Mesenchymal stem cell (in vitro differentiated cells and primary cell): ENCODE data around the gene SLC24A3.

Experiments
- DNase-seq: peaks from one replicate; pipeline ENCODE4 v3.0.0-alpha.2; 2013
- H2AFZ ChIP-seq: one replicate; pipeline ENCODE4 v1.6.1; 2013; ENCODE audit warnings: low read depth, mild to moderate bottlenecking, control low read depth, inconsistent platforms, low read length, moderate library complexity
- H2AK5ac ChIP-seq: 2 replicates; pipeline ENCODE4 v1.6.1; 2013; ENCODE audit warnings: low read length, moderate library complexity, mild to moderate bottlenecking, inconsistent platforms; ENCODE audit not compliant: severe bottlenecking
- H2BK120ac ChIP-seq: one replicate; pipeline ENCODE4 v1.6.1; 2013; ENCODE audit warnings: low read depth, mild to moderate bottlenecking, inconsistent platforms, low read length, moderate library complexity
- H2BK12ac ChIP-seq, 2 experiments: one replicate each; pipeline ENCODE4 v1.6.1; 2013; ENCODE audit warnings: inconsistent platforms in 2 of 2, low read length in 2 of 2, mild to moderate bottlenecking in 2 of 2, moderate library complexity in 2 of 2, control low read depth in 1 of 2
- H2BK15ac ChIP-seq: one replicate; pipeline ENCODE4 v1.6.1; 2013; ENCODE audit warnings: mild to moderate bottlenecking, low read depth, inconsistent platforms; ENCODE audit not compliant: poor library complexity, severe bottlenecking
- H2BK5ac ChIP-seq: 2 replicates; pipeline ENCODE4 v1.6.1; 2013; ENCODE audit warnings: low read depth, mild to moderate bottlenecking, low read length, control low read depth, inconsistent platforms; ENCODE audit not compliant: poor library complexity, severe bottlenecking
- H3K14ac ChIP-seq, 2 experiments: one replicate each; pipeline ENCODE4 v1.6.1; 2013; ENCODE audit warnings: inconsistent platforms in 2 of 2, low read length in 2 of 2, control low read depth in 1 of 2, mild to moderate bottlenecking in 1 of 2, moderate library complexity in 1 of 2
- H3K18ac ChIP-seq, 2 experiments: one replicate each; pipeline ENCODE4 v1.6.1; 2013; ENCODE audit warnings: inconsistent platforms in 2 of 2, low read length in 2 of 2, control low read depth in 1 of 2, low read depth in 1 of 2, mild to moderate bottlenecking in 1 of 2
- H3K23ac ChIP-seq, 2 experiments: one replicate each; pipeline ENCODE4 v1.6.1; 2013; ENCODE audit warnings: inconsistent platforms in 2 of 2, low read length in 2 of 2, mild to moderate bottlenecking in 2 of 2, moderate library complexity in 2 of 2, control low read depth in 1 of 2
- H3K27ac ChIP-seq: 2 replicates; pipeline ENCODE4 v1.5.1; 2013; ENCODE audit warnings: mild to moderate bottlenecking, moderate library complexity, low read length, control low read depth, inconsistent platforms; ENCODE audit not compliant: poor library complexity, severe bottlenecking
- H3K27me3 ChIP-seq, 2 experiments: 2 replicates each; pipeline versions ENCODE4 v1.6.1 to v1.7.0; 2013; ENCODE audit warnings: low read length in 2 of 2, mild to moderate bottlenecking in 2 of 2, moderate library complexity in 2 of 2, control low read depth in 1 of 2, inconsistent platforms in 1 of 2; ENCODE audit not compliant: control insufficient read depth in 1 of 2, insufficient read depth in 1 of 2
- H3K36me3 ChIP-seq, 2 experiments: 2 replicates each; pipeline versions ENCODE4 v1.6.1 to v1.7.0; 2013; ENCODE audit warnings: low read length in 2 of 2, control low read depth in 1 of 2, inconsistent platforms in 1 of 2, low read depth in 1 of 2, mild to moderate bottlenecking in 1 of 2; ENCODE audit not compliant: insufficient read depth in 2 of 2, control insufficient read depth in 1 of 2
- H3K4ac ChIP-seq, 2 experiments: one replicate each; pipeline ENCODE4 v1.6.1; 2013; ENCODE audit warnings: inconsistent platforms in 2 of 2, low read length in 2 of 2, mild to moderate bottlenecking in 2 of 2, moderate library complexity in 2 of 2, control low read depth in 1 of 2, low read depth in 1 of 2
- H3K4me1 ChIP-seq: 2 replicates; pipeline ENCODE4 v1.6.1; 2013; ENCODE audit warnings: low read depth, low read length, control low read depth; ENCODE audit not compliant: control insufficient read depth, insufficient read depth
- H3K4me2 ChIP-seq: 2 replicates; pipeline ENCODE4 v1.6.1; 2013; ENCODE audit warnings: low read length, mild to moderate bottlenecking, inconsistent platforms; ENCODE audit not compliant: poor library complexity, severe bottlenecking
- H3K4me3 ChIP-seq, 2 experiments: 2 replicates each; pipeline versions ENCODE4 v1.5.1 to v1.7.0; 2013; ENCODE audit warnings: low read length in 2 of 2, mild to moderate bottlenecking in 2 of 2, control low read depth in 1 of 2, low read depth in 1 of 2; ENCODE audit not compliant: insufficient read depth in 1 of 2
- H3K79me1 ChIP-seq: replicated peaks from 2 replicates; pipeline ENCODE4 v1.6.1; 2013; ENCODE audit warnings: mild to moderate bottlenecking, control low read depth, low read length, inconsistent platforms; ENCODE audit not compliant: poor library complexity, severe bottlenecking
- H3K9ac ChIP-seq: 2 replicates; pipeline ENCODE4 v1.7.0; 2013; ENCODE audit warnings: mild to moderate bottlenecking, low read length, moderate library complexity
- H3K9me3 ChIP-seq: 2 replicates; pipeline ENCODE4 v1.7.0; 2013; ENCODE audit warnings: mild to moderate bottlenecking, low read length; ENCODE audit not compliant: control insufficient read depth
- H4K8ac ChIP-seq: one replicate; pipeline ENCODE4 v1.6.1; 2013; ENCODE audit warnings: inconsistent platforms, mild to moderate bottlenecking, low read length, moderate library complexity
- H4K91ac ChIP-seq: one replicate; pipeline ENCODE4 v1.6.1; 2013; ENCODE audit warnings: mild to moderate bottlenecking, low read length, inconsistent platforms
- WGBS: methylation state at CpG from one replicate; pipeline ENCODE4 v1.1.7; 2013; ENCODE audit warnings: mixed read lengths; 5-methylcytosine and 5-hydroxymethylcytosine counted together

SLC24A3 gene

DNA sequence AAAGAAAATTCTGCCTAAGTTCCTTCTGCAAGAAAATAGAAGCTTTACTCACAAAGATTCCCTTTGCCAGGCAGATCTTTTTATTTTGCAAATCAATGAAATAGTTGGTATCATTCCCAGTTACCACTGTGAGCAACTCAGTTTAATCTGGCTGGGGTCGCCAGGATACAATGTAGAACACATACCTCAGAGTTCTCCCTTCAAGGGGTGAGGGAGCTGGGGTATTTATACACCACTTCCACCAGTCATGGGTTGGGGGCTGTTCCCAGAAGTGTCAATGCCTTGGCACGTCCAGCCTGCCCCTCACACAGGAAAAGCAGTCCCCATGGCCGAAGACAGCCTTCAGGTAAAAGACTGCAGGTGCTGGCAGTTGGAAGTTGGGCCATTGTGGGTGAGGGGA, 86.2 kb downstream of the SLC24A3 start:
- no peak overlapping the region for H3K27ac ChIP-seq
- H3K79me1 ChIP-seq = no peaks in the 10 kb centered on the region
- H3K4ac ChIP-seq = no peak overlapping the region
- no peak overlapping the region for H3K14ac ChIP-seq
- DNase-seq = no peak
- no peak overlapping the region for H2BK12ac ChIP-seq
- H2AFZ ChIP-seq = no peak overlapping the region
- peaks cover 10% of the 10 kb centered on the region for H3K9me3 ChIP-seq
- H3K36me3 ChIP-seq = no peaks in the 10 kb centered on the region
- no peaks in the 10 kb centered on the region for H3K4me1 ChIP-seq
- WGBS = 30% methylated on average over 2 of the region's 3 CpGs
- no peak overlapping the region for H2BK5ac ChIP-seq
- no peak overlapping the region for H3K18ac ChIP-seq
- no peak overlapping the region for H2AK5ac ChIP-seq
- H2BK15ac ChIP-seq = no peak overlapping the region
- H3K4me2 ChIP-seq = no peak overlapping the region
- H2BK120ac ChIP-seq = no peak overlapping the region
- H4K91ac ChIP-seq = no peak overlapping the region
- H3K4me3 ChIP-seq = no peak overlapping the region
- H3K27me3 ChIP-seq = peaks cover 0 to 3% of the 10 kb centered on the region in 2 experiments
- H3K23ac ChIP-seq = no peak overlapping the region
- H3K9ac ChIP-seq = no peak overlapping the region
- H4K8ac ChIP-seq = no peak overlapping the region

DNA sequence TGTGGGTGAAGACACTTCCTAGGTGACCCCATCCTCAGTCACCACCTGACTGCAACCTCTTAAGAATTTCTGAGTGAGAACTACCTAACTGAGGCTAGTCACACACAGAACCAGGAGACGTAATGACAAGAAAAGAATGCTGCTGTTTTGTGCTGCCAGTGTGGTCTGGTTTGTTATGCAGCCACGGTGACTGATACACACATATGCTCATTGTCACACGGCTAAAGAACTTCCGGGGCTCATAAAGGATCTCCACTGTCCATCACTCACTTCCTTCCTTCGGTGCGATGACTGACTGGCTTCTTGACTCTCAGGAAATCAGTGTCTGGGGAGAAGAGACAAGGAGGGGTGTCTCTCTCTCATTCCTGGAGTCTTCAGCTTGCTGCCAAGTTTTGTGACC, 88.0 kb downstream of the SLC24A3 start:
- H3K36me3 ChIP-seq = no peaks in the 10 kb centered on the region
- no peak overlapping the region for H3K23ac ChIP-seq
- H4K91ac ChIP-seq = no peak overlapping the region
- H3K9ac ChIP-seq = no peak overlapping the region
- H3K14ac ChIP-seq = no peak overlapping the region
- H3K4me3 ChIP-seq = no peak overlapping the region
- no peaks in the 10 kb centered on the region for H3K4me1 ChIP-seq
- no peak overlapping the region for H3K18ac ChIP-seq
- H4K8ac ChIP-seq = no peak overlapping the region
- no peak overlapping the region for H2BK5ac ChIP-seq
- no peaks in the 10 kb centered on the region for H3K79me1 ChIP-seq
- no peak overlapping the region for H2BK120ac ChIP-seq
- WGBS = 89% methylated on average over 6 of the region's 6 CpGs
- H2BK12ac ChIP-seq = no peak overlapping the region
- peaks cover 0 to 3% of the 10 kb centered on the region in 2 experiments for H3K27me3 ChIP-seq
- H2AK5ac ChIP-seq = no peak overlapping the region
- no peak overlapping the region for H3K4me2 ChIP-seq
- peaks cover 10% of the 10 kb centered on the region for H3K9me3 ChIP-seq
- no peak overlapping the region for H2BK15ac ChIP-seq
- no peak overlapping the region for H2AFZ ChIP-seq
- H3K4ac ChIP-seq = no peak overlapping the region
- DNase-seq = no peak
- H3K27ac ChIP-seq = no peak overlapping the region

GRCh38 chr20:19301142-19301541, 88.7 kb downstream of the SLC24A3 start:
- Histone ChIP-seq H3K9me3 (peaks cover 10% of the 10 kb centered on the region), H3K27me3 (peaks cover 0 to 3% of the 10 kb centered on the region in 2 experiments), H3K36me3 (no peaks in the 10 kb centered on the region), H3K18ac (no peak overlapping the region), H3K4me3 (no peak overlapping the region), H3K4ac (no peak overlapping the region), H3K4me1 (no peaks in the 10 kb centered on the region), H3K79me1 (no peaks in the 10 kb centered on the region), H4K8ac (no peak overlapping the region), H3K9ac (no peak overlapping the region), H2BK12ac (no peak overlapping the region), H3K27ac (no peak overlapping the region), H4K91ac (no peak overlapping the region), H3K23ac (no peak overlapping the region), H2AK5ac (no peak overlapping the region), H2BK120ac (no peak overlapping the region), H2BK15ac (no peak overlapping the region), H2AFZ (no peak overlapping the region), H3K14ac (no peak overlapping the region), H3K4me2 (no peak overlapping the region), H2BK5ac (no peak overlapping the region)
- no peak for DNase-seq
- WGBS = 56% methylated on average over 2 of the region's 2 CpGs

DNA sequence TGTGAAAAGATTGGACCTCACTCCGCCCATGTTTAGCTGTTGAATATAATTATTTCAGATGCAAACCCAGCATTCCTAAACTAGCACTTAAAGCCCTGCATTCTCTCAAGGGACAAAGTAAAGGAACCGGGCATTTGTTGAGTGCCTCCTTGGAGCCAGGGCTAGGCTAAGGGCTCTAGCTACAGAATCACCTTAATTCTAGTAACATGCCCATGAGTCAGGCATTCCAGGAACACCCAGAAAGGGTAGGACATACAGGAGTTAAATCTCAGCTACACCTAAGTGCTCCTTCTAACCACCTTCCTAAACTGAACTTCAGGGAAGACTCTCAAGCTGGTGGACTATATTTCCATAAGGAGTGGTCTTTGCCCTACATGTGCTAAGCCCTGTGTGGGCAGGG, 89.4 kb downstream of the SLC24A3 start:
- no peak overlapping the region for H2AK5ac ChIP-seq
- peaks cover 0 to 3% of the 10 kb centered on the region in 2 experiments for H3K27me3 ChIP-seq
- no peak overlapping the region for H4K91ac ChIP-seq
- H2AFZ ChIP-seq = no peak overlapping the region
- no peak overlapping the region for H2BK12ac ChIP-seq
- H3K4me1 ChIP-seq = no peaks in the 10 kb centered on the region
- no peak overlapping the region for H3K4me2 ChIP-seq
- no peak overlapping the region for H4K8ac ChIP-seq
- peaks cover 10% of the 10 kb centered on the region for H3K9me3 ChIP-seq
- H3K27ac ChIP-seq = no peak overlapping the region
- no peak overlapping the region for H2BK120ac ChIP-seq
- H2BK5ac ChIP-seq = no peak overlapping the region
- H3K36me3 ChIP-seq = no peaks in the 10 kb centered on the region
- H3K14ac ChIP-seq = no peak overlapping the region
- no peaks in the 10 kb centered on the region for H3K79me1 ChIP-seq
- no peak overlapping the region for H3K4ac ChIP-seq
- no peak overlapping the region for H3K18ac ChIP-seq
- no peak overlapping the region for H3K23ac ChIP-seq
- WGBS = 83% methylated on average over 2 of the region's 2 CpGs
- DNase-seq = no peak
- H2BK15ac ChIP-seq = no peak overlapping the region
- H3K9ac ChIP-seq = no peak overlapping the region
- H3K4me3 ChIP-seq = no peak overlapping the region
